HG02884 (cell line): Measurements from ENCODE around the gene PEX3.

Experiments used
- ATAC-seq: cut with Tn5 transposase; IDR thresholded peaks from one replicate; pipeline ENCODE4 v1.9.1; 2021; ENCODE audit warnings: mild to moderate bottlenecking, moderate library complexity; ENCODE audit not compliant: unreplicated experiment

The PEX3 gene, protein sequence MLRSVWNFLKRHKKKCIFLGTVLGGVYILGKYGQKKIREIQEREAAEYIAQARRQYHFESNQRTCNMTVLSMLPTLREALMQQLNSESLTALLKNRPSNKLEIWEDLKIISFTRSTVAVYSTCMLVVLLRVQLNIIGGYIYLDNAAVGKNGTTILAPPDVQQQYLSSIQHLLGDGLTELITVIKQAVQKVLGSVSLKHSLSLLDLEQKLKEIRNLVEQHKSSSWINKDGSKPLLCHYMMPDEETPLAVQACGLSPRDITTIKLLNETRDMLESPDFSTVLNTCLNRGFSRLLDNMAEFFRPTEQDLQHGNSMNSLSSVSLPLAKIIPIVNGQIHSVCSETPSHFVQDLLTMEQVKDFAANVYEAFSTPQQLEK

DNA sequence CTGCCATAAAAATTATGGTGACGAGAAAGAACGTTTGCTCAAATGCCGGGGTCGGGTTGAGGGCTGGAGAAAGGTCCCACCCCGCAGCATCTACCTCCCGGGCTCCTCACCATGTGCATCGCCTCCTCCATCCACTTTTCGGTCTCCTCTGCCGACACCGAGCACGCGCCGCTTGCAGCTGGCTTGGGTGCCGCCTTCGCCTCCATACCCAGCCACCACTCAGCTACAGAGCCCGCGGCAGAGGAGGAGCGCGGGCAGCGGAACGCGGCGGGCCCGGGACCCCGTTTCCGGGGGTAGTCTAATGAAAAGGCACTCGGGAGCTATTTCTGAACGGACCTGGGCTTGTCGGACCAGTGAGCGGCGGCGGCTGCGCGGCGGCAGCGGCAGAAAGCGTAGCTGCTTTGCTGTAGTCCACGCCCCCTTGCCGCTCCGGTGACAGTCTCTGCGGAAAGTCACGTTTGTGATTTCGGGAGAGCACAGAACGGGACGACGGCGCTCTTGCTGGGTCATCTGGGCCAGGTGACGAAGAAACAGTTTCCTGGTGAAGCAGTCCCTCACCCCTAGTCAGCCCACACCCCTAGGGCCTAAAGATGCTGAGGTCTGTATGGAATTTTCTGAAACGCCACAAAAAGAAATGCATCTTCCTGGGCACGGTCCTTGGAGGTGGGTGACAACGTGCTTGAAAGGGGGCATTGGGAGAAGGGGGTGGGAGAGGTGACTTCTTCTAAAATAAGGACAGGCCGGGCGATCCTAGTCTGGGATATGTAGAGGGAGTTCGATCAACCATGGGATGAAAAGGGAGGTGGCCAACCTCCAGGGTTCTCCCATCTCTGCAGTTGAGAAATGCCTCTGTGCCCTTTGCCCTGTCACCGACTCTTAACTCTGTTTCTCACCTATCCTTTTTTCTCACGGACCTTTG lies at the start of gene PEX3, which contains the start of gene ADAT2:
TSS of gene PEX3 (plus strand) at position 353 of the 919 bp plus-strand sequence. CDS start at position 591, 238 bp downstream.
TSS of gene ADAT2 (minus strand) at position 243 of the 919 bp plus-strand sequence. CDS start at position 206, 37 bp downstream.
- ATAC-seq: peak; percentile 96

DNA sequence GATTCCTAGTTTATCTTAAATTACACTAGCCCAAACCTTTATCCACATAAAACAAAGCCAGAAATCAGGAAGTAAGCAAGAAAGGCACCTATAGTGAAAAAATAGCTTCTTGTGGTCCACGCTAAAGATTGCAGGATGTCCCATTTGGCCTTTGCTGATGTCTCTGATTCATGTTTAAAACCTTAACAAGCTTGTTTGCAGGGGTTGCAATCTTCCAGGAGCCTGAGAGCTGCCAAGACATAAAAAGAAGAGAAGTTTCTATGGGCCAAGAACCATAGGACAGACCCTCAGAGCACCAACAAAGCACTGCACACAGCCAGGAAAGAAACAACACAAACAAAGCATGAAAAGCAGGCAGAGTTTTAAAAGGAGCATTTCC lies 49.5 kb upstream of the PEX3 start:
- no peak for ATAC-seq

DNA sequence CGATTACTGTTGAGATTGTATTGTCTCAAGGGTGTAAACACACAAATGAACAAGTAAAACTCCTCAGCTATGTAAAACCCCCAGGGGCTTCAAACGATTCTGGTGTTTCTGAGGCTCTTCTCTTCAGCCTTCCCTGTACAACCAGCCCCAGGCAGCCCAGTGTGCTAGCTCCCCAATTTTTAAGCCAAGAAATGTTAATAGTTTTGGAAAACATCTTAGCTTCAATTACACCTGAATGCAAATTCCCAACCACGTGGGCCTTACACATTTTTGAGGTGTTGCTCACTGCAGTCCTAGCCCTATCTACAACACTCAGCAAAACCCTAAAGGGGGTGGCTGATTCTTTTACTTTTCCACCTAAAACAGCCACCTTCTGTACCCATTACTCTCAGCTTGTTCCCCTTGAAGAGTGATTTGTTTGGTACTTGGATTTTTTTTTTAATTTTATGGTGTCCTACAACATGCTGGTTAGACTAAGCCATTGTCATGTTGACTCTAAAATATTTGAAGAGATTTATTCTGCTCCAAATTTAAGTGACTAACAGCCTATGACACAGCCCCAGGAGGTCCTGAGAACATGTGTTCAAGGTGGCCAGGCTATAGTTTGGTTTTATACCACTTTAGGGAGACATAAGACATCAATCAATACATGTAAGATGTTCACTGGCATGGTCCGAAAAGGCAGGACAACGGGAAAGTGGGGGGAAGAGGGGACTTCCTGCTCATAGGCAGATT lies 48.8 kb upstream of the PEX3 start:
- ATAC-seq: no peak

DNA sequence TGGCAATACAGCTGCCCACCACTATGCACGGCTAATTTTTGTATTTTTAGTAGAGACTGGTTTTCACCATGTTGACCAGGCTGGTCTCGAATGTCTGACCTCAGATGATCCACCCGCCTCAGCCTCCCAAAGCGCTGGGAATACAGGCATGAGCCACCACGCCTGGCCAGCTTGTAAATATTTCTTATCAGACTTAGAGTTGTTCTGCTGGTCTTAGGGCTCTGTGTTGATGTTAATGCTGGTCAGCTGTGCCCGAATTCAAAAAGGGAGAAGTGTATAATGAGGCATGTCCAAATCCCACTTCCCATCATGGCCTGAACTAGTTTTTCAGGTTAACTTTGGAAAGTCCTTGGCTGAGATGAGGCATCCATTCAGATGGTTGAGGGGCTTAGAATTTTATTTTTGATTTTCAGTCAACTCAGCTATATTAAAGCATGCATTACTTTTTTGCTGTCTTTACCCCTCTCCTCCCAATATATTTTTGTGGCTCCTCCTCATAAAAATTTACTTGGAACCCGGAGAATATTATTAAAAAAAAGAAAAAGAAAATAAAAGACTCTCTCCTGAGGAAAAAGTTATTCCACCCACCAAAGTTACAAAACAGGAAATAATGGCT lies 47.8 kb upstream of the PEX3 start:
- no peak for ATAC-seq

DNA sequence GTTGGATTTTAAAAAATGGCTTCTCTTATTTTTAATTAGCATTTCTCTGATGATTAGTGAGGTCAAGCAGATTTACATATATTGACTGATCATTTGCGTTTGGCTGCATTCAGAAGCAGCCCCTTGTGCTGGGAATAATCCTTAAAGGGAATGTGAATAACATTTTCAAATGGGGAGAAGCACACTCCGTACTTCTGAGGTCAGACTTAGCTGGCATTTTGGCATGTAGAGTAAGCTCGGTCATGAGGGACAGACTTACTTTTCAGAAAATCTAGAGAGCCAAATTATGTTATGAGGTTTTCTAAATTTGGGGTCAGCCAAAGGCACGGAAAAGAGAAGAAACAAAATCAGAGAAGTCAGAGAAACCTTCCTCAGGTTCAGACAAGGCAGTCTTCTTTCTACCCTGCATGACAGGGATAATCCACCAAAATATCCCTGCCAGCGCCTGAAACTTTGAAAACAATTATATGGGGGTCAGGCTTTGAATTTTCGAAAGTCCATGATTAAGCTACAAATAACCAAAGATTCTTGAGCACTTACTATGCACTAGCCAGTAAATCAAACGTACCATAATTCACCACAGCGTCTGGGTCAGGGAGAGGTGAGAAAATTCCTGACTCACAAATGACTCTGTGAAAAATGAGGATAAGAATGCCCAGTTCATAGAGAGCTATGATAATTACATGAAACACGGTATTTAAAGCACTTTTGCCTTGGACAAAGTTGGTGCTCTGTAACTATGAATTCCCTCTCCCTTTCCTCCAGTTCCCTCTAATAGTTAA lies 45.0 kb upstream of the PEX3 start:
- ATAC-seq: no peak

DNA sequence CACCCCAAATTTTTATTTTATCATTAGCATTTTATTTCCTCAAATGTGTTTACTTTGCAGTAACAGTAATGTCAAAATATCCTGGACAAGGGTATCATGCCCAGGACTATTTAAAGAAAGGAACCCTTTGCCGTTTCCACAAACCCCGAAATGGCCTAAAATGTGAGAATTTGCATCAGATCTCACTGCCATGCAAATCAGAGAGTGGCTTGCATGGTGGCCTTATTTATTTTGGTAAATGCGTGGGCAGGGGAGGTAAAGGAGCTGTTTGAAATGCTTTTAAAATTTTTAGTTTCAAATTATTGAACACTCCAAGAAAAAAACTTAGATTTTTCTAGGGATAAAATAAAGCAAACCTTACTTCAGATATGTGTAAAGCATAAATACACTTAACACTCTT lies 43.9 kb upstream of the PEX3 start:
- ATAC-seq: no peak

DNA sequence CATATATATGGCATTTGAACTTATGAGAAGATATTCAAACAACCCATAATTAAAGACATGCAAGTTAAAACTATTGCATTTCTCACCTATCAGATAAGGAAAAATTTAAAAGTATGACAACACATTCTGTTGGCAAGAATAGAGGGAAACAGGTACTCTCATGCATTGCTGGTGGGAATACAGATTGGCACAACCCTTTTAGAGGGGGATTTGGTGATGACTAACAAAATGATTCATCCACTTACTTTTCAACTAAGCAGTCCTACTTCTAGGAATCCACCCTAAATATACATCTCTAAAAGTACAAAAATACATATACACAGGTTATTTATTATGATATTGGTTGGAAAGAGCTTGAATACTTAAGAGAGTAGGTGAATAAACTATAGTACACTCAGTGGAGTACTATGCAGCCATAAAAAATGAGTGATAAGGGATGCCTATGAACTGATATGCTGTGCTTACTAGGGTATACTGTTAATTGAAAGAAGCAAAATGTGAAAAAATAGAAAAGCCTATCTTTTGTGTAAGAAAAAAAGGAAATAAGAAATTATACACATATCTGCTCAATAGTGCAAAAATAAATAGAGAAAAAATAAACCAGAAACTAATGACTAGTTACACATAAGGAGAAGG lies 42.3 kb upstream of the PEX3 start:
- ATAC-seq: no peak

DNA sequence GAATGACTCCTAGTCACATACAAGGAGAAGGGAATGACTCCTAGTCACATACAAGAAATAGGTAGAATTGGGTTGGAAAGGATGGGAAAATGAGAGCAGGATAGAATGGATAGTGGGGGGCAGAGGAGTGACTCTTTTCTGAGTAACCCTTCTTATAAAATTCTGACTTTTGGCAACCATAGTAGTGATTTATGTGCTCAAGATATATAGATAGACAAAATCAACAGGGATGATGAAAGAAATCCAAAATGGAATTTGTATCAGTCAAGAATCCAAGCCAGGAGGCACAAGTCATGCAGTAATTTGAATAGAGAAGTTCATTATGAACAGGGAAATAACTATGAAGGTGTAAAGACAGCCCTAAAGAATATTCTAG lies 41.8 kb upstream of the PEX3 start:
- ATAC-seq: no peak

DNA sequence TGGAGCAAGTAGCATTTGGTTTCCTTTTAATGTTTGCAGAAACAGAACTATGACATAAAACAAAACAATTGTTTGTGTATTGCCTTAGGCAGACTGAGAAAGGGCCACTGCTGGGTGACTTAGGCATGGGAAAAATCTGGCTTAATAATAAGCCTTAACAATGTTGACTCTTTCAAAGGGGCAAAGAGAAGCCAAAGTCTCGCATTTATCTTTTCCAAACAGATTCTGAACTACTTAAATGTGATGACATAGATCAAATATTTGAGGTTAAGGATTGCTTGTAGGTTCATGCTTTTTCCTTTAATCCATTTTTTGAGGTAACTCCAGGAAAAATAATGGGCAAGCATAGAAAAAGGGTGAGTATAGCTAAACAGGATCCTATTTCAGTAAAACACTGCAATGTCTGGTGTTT lies 39.7 kb upstream of the PEX3 start:
- ATAC-seq: no peak

DNA sequence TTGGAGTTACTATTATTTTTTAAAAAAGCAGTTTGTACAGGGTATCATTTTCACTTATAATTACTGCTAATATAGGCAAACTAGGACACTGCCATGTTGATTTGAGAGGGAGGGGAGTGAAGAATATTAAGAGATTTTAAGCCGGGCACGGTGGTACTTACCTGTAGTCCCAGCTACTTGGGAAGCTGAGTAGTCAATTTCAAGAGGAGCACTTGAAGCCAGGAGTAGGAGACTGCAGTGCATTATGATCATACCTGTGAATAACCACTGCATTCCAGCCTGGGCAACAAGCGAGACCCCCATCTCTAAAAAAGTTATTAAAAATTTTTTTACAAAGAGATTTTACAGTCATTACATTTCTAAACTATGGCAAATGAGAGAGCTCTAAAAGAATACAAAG lies 35.8 kb upstream of the PEX3 start:
- no peak for ATAC-seq

DNA sequence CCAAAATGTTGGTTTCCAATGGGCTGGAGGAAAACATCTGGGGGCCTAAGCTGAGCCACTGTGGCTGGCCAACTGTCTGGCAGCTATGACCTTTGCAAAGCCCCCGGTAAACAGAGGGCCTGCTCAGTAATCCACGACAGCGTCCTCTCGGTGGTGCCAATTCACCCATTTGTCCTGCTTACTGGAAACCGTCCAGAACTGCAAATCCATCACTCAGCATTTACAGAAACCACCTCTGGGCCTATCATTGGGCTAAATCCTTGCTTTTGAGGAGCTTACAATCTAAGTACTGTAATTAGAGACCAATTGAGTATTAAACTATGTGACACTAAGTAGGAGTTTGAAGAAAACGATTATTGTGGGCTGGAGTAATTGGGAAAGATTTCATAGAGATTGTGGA lies 31.1 kb upstream of the PEX3 start:
- no peak for ATAC-seq

DNA sequence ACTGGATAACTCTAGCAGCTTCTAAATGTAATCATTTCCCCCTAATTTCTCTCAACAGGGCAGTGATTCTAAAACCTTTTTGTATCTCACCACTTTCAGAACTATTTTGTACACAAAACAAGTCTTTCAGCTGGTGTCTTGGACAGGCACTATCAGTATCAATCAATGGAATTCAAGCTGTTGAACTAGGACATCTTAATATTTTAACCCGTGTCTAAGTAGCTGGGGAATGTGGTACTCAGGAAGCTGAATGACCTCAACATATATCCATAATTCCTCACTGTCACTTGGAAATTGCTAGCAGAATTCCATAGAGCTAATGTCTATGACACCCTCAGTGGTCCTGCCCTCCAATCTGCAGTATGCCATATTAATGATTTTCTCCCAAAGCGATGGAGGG lies 24.6 kb upstream of the PEX3 start:
- no peak for ATAC-seq

DNA sequence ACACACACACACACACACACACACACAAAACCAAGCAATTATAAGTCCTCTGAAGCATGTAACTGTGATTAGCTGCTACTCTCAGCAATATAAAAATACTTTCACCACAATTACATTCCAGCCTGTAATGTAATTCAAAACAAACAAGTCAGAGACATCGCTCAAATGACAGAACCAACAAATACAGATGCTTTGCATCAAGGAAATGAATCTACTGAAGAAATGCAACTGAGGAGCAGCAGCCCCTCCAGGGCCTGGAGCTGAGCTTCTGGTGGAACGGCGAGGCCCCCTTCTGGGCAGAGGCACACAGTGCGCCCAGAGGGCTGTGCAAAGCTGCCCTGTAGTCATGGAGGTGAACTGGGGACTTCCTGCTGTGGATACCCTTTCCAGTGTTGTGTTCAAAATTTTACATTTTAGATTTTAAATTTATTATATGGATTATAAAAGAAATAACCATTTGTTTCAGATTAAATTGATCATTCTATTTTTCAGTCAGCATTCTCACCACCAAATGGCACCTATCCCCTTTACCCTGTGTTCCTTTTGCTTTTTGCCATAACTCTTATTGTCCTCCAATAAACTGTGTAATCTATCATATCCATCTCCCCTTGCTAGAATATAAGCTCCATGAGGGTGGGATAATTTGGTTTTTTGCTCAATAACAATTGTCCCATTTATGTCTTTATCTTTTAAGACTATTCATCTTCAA lies 23.3 kb upstream of the PEX3 start:
- peak; percentile 100 for ATAC-seq

DNA sequence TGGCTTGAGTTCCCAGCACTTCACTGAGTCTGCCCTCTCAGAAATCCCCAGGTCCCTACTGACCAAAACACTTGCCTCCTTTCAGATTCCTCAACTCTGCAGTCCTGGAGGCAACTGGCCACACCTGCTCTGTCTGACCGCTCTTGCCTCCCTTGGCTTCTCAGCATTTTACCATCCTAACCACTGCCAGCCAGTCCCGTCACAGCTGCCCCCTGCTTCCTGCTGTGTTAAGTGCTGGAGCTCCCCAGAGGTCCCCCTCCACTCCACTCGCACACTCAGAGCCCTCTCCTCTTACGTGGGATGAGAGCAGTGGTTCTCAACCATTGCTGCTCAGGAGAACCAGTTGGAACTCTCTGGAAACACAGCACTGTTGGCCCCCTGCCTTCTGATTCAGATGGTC lies 20.6 kb upstream of the PEX3 start:
- no peak for ATAC-seq

DNA sequence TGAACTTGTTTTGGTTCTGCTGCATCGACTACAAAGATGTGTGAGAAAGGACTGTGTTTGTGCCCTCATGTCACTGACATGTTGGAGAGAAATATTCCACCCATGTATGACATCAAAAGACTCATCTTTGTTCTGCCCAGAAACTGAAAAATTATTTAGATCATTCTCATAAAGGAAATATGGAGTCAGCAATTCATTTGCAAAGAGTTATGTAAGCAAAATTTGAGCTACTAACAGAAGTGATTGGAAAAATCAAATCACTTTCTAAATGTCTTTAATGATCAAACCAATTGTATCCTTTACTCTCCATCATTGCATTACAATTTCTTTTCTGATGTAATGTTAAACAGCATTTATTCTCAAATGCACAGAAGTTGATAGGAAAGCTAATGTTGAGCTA lies 19.4 kb upstream of the PEX3 start:
- no peak for ATAC-seq

DNA sequence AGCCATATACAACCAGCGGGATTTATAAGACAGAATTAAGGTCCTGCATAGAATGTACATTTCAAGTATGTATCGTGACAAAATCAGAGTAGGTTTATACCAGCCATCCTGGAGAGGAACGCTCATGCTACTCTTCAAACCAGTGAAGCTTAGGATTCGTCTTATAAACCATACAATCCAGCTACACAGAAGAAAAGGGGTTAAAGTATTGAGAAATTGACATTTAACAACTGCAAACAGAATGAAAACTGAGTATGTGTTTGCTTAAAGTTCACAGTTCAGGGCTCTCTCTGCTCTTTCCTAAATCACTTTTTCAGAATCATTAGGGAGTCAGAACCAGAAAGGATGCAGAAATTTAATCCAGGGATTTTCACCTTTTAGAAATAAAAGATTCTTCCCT lies 18.0 kb upstream of the PEX3 start:
- no peak for ATAC-seq

DNA sequence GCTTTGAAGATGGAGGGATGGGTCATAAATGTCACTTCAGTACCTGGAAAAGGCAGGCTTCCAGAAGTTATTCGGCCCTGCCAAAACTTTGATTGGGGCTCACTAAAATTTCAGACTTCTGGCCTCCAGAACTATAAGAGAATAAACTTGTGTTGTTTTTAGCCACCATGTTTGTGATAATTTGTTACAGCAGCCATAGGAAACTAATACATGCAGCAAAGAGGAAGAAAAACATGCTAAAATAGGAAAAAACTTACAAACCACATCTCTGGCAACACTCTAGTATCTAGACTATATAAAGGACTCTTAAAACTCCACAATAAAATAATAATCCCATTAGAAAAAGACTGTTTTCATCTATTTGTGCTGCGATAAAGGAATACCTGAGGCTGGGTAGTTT lies 9.6 kb upstream of the PEX3 start:
- no peak for ATAC-seq

DNA sequence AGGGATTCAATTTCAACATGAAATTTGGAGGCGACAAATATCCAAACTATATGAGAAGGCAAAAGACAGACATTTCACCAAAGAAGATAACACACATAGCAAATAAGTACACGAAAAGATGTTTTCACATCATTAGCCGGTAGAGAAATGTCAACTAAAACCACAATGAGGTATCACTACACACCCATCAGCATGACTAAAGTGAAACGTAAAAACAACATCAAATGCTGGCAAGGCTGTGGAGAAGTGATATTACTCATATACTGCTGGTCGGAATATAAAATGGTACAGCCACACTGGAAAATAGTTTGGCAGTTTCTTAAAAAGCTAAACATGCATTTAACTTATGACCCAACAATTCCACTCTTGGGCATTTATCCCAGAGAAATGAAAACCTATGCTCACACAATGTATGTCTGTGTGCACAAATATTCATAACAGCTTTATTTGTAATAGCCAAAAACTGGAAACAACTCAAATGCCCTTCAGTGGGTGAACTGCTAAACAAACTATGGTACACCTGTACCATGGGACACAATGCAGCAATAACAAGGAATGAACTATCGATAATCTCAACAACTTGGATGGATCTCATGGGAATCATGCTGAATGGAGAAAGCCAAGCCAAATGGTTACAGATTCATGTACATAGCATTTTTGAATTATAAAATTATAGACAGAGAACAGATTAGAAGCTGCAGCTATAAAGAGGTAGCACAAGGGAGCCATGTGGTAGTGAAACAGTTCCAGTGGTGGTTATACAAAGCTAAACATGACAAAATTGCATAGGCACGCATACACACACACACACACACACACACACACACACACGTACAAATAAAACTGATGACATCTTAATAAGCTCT lies 8.7 kb upstream of the PEX3 start:
- no peak for ATAC-seq
